Cardiac fibroblast (primary cell): ENCODE results near the gene MUSK.

ENCODE experiments used
- DNase-seq, 2 donors: peaks; one replicate each; pipeline versions ENCODE4 v3.0.0 to v3.0.0-alpha.2; 2010; ENCODE audit warnings: low read depth in 2 of 2
- H3K4me3 ChIP-seq, 2 donors: replicated peaks in 1 of 2; 1 replicate in 1 of 2; 2 replicates in 1 of 2; pipeline ENCODE4 v1.5.1; 2011; ENCODE audit warnings: low read depth in 2 of 2, low read length in 2 of 2, mild to moderate bottlenecking in 2 of 2, moderate library complexity in 1 of 2
- CTCF ChIP-seq: IDR thresholded peaks from one replicate; pipeline ENCODE4 v1.5.1; 2011; ENCODE audit warnings: low read depth, mild to moderate bottlenecking, low read length, inconsistent platforms

Gene MUSK

GRCh38 chr9:110655754-110656641, 12.6 kb upstream of the MUSK start:
- TF ChIP-seq CTCF, result no peak
- no peak overlapping the region for H3K4me3 ChIP-seq
- DNase-seq, result peak; percentile 82 to 93

- peak in 1 of 2 donors; percentile 51 for DNase-seq
- H3K4me3 ChIP-seq, result no peak overlapping the region
- TF ChIP-seq CTCF, result no peak
Observed at GRCh38 chr9:110659891-110660541, 8.6 kb upstream of the MUSK start.

- peak; percentile 64 to 81 for DNase-seq
- no peak for TF ChIP-seq CTCF
- H3K4me3 ChIP-seq, result no peak overlapping the region
Observed at GRCh38 chr9:110669433-110669832, 842 bp downstream of the MUSK start.

- no peak overlapping the region for H3K4me3 ChIP-seq
- DNase-seq, result no peak
- no peak for TF ChIP-seq CTCF
Observed at GRCh38 chr9:110671849-110672248, 3.3 kb downstream of the MUSK start.

- DNase-seq, result no peak
- H3K4me3 ChIP-seq, result no peak overlapping the region
- no peak for TF ChIP-seq CTCF
Observed at GRCh38 chr9:110672873-110673510, 4.4 kb downstream of the MUSK start.

GRCh38 chr9:110687497-110687896, 18.9 kb downstream of the MUSK start:
- TF ChIP-seq CTCF, result no peak
- no peak for DNase-seq
- H3K4me3 ChIP-seq, result no peak overlapping the region
